K562 (cell line): ENCODE measurements around the gene CDC45. TPM values are rescaled to one million over a fixed set of nuclear protein-coding genes. Genes with fewer than 3 reads are reported as not detected.

Source experiments
- CBX1 ChIP-seq: sonication (generic); IDR thresholded peaks from 2 replicates; pipeline ENCODE4 v1.6.1; 2016; ENCODE audit warnings: antibody characterized with exemption, low read depth, mild to moderate bottlenecking
- CTBP1 ChIP-seq: fragments of 450-650 bp; IDR thresholded peaks from 2 replicates; pipeline ENCODE4 v1.6.1; 2016; ENCODE audit warnings: borderline replicate concordance
- HIVEP1 ChIP-seq: fragments of 250-450 bp; sonication (Bioruptor Pico); IDR thresholded peaks from 2 replicates; pipeline ENCODE4 v1.4.0; 2020; ENCODE audit warnings: mild to moderate bottlenecking
- MAFK ChIP-seq: IDR thresholded peaks from 2 replicates; pipeline ENCODE4 v1.6.1; 2011; ENCODE audit warnings: low read length, improper control_type of control experiment
- MBD1 ChIP-seq: fragments of 250-450 bp; sonication (Bioruptor Pico); IDR thresholded peaks from 2 replicates; pipeline ENCODE4 v1.8.0; 2022; ENCODE audit warnings: inconsistent platforms
- MLX ChIP-seq, 2 experiments: fragments of 450-650 bp in 1 of 2; sonication (generic) in 1 of 2; formaldehyde crosslinking; conservative IDR thresholded peaks; 2 replicates each; pipeline versions ENCODE4 v1.4.0 to v1.8.1; 2020 to 2022; ENCODE audit warnings: mild to moderate bottlenecking in 1 of 2, missing genetic modification reagents in 1 of 2
- POLR2G ChIP-seq: fragments of 200-400 bp; formaldehyde crosslinking; IDR thresholded peaks from 2 replicates; pipeline ENCODE4 v1.6.1; 2017; ENCODE audit warnings: low read depth, mild to moderate bottlenecking, antibody characterized with exemption, low read length, moderate library complexity
- PREB ChIP-seq: sonication (generic); formaldehyde crosslinking; IDR thresholded peaks from 2 replicates; pipeline ENCODE4 v1.8.1; 2023; ENCODE audit warnings: mild to moderate bottlenecking, missing genetic modification reagents
- TAL1 ChIP-seq: fragments of 450-650 bp; IDR thresholded peaks from 2 replicates; pipeline ENCODE4 v1.6.1; 2016; ENCODE audit warnings: mild to moderate bottlenecking
- TEAD1 ChIP-seq, 2 experiments: fragments of 450-650 bp in 1 of 2; sonication (generic) in 1 of 2; formaldehyde crosslinking; IDR thresholded peaks; 2 replicates each; pipeline versions ENCODE4 v1.4.0 to v1.8.0; 2020 to 2022; ENCODE audit warnings: mild to moderate bottlenecking in 2 of 2, missing genetic modification reagents in 1 of 2
- ZNF143 ChIP-seq: sonication (generic); formaldehyde crosslinking; IDR thresholded peaks from 2 replicates; pipeline ENCODE4 v1.9.0; 2022; ENCODE audit warnings: mild to moderate bottlenecking, missing genetic modification reagents
- polyA plus RNA-seq, 8 experiments: library from polyadenylated mRNA; depleted of rRNA in 4 of 8; stranded (reverse) in 5 of 8; unstranded in 3 of 8; fragments of >200 nt; fragmentation: Nextera tagmentation in 2 of 8; fragmentation: Illumina TruSeq in 1 of 8; extraction: Ambion mirVana in 2 of 8; extraction: Trizol in 1 of 8; gene quantifications; 2 replicates each; pipeline versions ENCODE4 v1.2.1 to v1.2.3, GENCODE V29; 2011 to 2014; ENCODE audit warnings: inconsistent platforms in 1 of 8, missing spikeins in 1 of 8
- total RNA-seq, 7 experiments: library from RNA; depleted of rRNA in 6 of 7; stranded (reverse); fragments of >200 nt in 6 of 7; fragmentation: Illumina TruSeq in 2 of 7; extraction: Trizol in 2 of 7; gene quantifications; 2 replicates each; pipeline versions ENCODE4 v1.2.1 to v1.2.3, GENCODE V29; 2011 to 2021; ENCODE audit warnings: low replicate concordance in 1 of 7
- TF ChIP-seq, protein P1 (sequence below): sonication (generic); formaldehyde crosslinking; IDR thresholded peaks from 2 replicates; pipeline ENCODE4 v1.4.0; 2020; ENCODE audit warnings: mild to moderate bottlenecking, missing genetic modification reagents

Gene CDC45
- total and polyA plus RNA-seq, 9 of the 15 experiments (the other 6 are each of a cell fraction or from before 2014, with no cell fraction given) = 251 to 580 (median 410) TPM

DNA sequence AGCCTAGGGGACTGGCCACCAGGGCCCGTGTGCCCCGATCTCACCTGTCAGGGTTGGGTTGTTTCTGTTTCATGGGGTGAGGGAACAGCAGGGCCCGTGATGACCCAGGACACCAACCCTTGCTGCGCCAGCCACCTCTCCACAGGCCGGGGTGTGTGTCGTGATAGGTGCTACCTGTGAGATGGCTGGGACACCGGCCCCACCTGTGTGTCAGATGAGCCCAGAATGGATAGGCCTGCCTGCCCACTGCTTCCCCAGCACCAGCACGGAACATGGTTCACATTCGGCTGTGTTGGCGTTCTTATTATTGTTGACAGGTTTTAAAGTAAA, 37.4 kb downstream of the CDC45 start (continued):
- TF ChIP-seq, protein P1, sequence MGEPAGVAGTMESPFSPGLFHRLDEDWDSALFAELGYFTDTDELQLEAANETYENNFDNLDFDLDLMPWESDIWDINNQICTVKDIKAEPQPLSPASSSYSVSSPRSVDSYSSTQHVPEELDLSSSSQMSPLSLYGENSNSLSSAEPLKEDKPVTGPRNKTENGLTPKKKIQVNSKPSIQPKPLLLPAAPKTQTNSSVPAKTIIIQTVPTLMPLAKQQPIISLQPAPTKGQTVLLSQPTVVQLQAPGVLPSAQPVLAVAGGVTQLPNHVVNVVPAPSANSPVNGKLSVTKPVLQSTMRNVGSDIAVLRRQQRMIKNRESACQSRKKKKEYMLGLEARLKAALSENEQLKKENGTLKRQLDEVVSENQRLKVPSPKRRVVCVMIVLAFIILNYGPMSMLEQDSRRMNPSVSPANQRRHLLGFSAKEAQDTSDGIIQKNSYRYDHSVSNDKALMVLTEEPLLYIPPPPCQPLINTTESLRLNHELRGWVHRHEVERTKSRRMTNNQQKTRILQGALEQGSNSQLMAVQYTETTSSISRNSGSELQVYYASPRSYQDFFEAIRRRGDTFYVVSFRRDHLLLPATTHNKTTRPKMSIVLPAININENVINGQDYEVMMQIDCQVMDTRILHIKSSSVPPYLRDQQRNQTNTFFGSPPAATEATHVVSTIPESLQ (CRISPR knock-in tag) = no peak
- no peak for TF ChIP-seq MBD1 (CRISPR knock-in tag)
- no peak for TF ChIP-seq TEAD1 (CRISPR knock-in tag; IDR thresholded peaks at IDR 0.05)
- no peak for TF ChIP-seq CTBP1
- 0 out of 2 replicates have a peak, but pooled peaks have one; percentile 37 for TF ChIP-seq CBX1
- TF ChIP-seq ZNF143 (CRISPR knock-in tag) = 0 out of 2 replicates have a peak, but pooled peaks have one; percentile 4
- TF ChIP-seq HIVEP1 (CRISPR knock-in tag) = no peak
- no peak for TF ChIP-seq TAL1
- no peak for TF ChIP-seq PREB (CRISPR knock-in tag)
- 0 out of 4 replicates have a peak, but pooled peaks of 1 of the 2 experiments have one; percentile 28 for TF ChIP-seq MLX (CRISPR knock-in tag; conservative IDR thresholded peaks at IDR 0.05)
- peak; percentile 72 for TF ChIP-seq POLR2G
- no peak for TF ChIP-seq MAFK
